Measurements from ENCODE around the gene SLC27A3. TPM values are rescaled to one million over a fixed set of nuclear protein-coding genes. Genes with fewer than 3 reads are reported as not detected.

The SLC27A3 gene
- total and polyA plus RNA-seq, 9 of the 15 experiments (the other 6 are each of a cell fraction or from before 2014, with no cell fraction given): 0.57 to 5.2 (median 2.8) TPM

GRCh38 chr1:153783233-153784190 lies 8.3 kb downstream of the SLC27A3 start (continued):
- no peak for TF ChIP-seq ARHGAP35 (IDR thresholded peaks at IDR 0.05; ENCODE audit: partially characterized antibody)
- TF ChIP-seq PCBP2 (IDR thresholded peaks at IDR 0.05; ENCODE audit: low read depth, low read length, poor library complexity, severe bottlenecking): no peak
- no peak for TF ChIP-seq TBL1XR1 (IDR thresholded peaks at IDR 0.05; ENCODE audit: low read length in 2 of 2)
- TF ChIP-seq ZNF655 (CRISPR knock-in tag; IDR thresholded peaks at IDR 0.05): no peak
- no peak for TF ChIP-seq ZNF431 (CRISPR knock-in tag; IDR thresholded peaks at IDR 0.05)
- TF ChIP-seq E2F5 (CRISPR knock-in tag; IDR thresholded peaks at IDR 0.05): no peak
- TF ChIP-seq MEIS2 (IDR thresholded peaks at IDR 0.05; ENCODE audit: partially characterized antibody): peak; percentile 54
- TF ChIP-seq PHF8 (IDR thresholded peaks at IDR 0.05; ENCODE audit: borderline replicate concordance, low read length): peak; percentile 95
- TF ChIP-seq NONO (IDR thresholded peaks at IDR 0.05; ENCODE audit: low read depth in 2 of 2, low read length in 1 of 2): peak; percentile 44 to 75; a peak in 1 of 4 replicates
- peak; percentile 38; the same call in 1 of the 2 replicates for TF ChIP-seq CGGBP1 (CRISPR knock-in tag; IDR thresholded peaks at IDR 0.05)
- TF ChIP-seq ZBTB9 (CRISPR knock-in tag; IDR thresholded peaks at IDR 0.05): 0 out of 2 replicates have a peak, but pooled peaks have one; percentile 35
- no peak for TF ChIP-seq CHD4 (IDR thresholded peaks at IDR 0.05; ENCODE audit: insufficient read depth, insufficient replicate concordance, low read depth, low read length, poor library complexity, severe bottlenecking)
- TF ChIP-seq PHF21A (IDR thresholded peaks at IDR 0.05; ENCODE audit: borderline replicate concordance, low read depth): no peak
- TF ChIP-seq PCBP1 (IDR thresholded peaks at IDR 0.05; ENCODE audit: low read depth, low read length, poor library complexity, severe bottlenecking): peak; percentile 51
- peak; percentile 83 for TF ChIP-seq GABPA (tag; conservative IDR thresholded peaks at IDR 0.05; ENCODE audit: low read depth)
- peak; percentile 67; the same call in 1 of the 2 replicates for TF ChIP-seq ESRRA (IDR thresholded peaks at IDR 0.05; ENCODE audit: borderline replicate concordance, low read depth)
- no peak for TF ChIP-seq SIX5 (IDR thresholded peaks at IDR 0.05; ENCODE audit: borderline replicate concordance in 1 of 2, insufficient read depth in 1 of 2, low read depth in 1 of 2, low read length in 2 of 2)
- 0 out of 2 replicates have a peak, but pooled peaks have one; percentile 37 for TF ChIP-seq ZNF263 (CRISPR knock-in tag; IDR thresholded peaks at IDR 0.05; ENCODE audit: borderline replicate concordance)
- no peak; the same call in 1 of the 2 replicates for TF ChIP-seq RUNX1 (IDR thresholded peaks at IDR 0.05; ENCODE audit: low read depth)
- no peak for TF ChIP-seq GATA2 (CRISPR knock-in tag; IDR thresholded peaks at IDR 0.05)
- 0 out of 4 replicates have a peak, but pooled peaks of 1 of the 2 experiments have one; percentile 46 for TF ChIP-seq FOXK2 (conservative IDR thresholded peaks at IDR 0.05 in 1 of 2, IDR thresholded peaks at IDR 0.05 in 1 of 2; ENCODE audit: low read depth in 2 of 2)
- peak; percentile 87 for TF ChIP-seq PHF20 (IDR thresholded peaks at IDR 0.05; ENCODE audit: partially characterized antibody)

Data from K562 (cell line).